Caco-2 (cell line): ENCODE results near the gene TRAFD1. TPM values are rescaled to one million over a fixed set of nuclear protein-coding genes. Genes with fewer than 3 reads are reported as not detected.
A peak's percentile ranks its signal among the peaks of the same experiment; 100 is the strongest.

Experiments used
- BruUV-seq: library from RNA; stranded (reverse); fragments of 400-500 nt; replicated peaks from 2 replicates; lab custom pipeline; 2021; lab: Mats Ljungman, UMichigan
- CTCF ChIA-PET: fragments of 300-600 bp; sonication (Branson Sonifier 250); formaldehyde crosslinking; loops from one replicate; lab custom pipeline; 2022; ENCODE audit warnings: antibody characterized with exemption; lab: Charles Lee
- POLR2A ChIA-PET: fragments of 300-600 bp; sonication (Branson Sonifier 250); formaldehyde crosslinking; loops from one replicate; lab custom pipeline; 2022; ENCODE audit warnings: antibody characterized with exemption; lab: Charles Lee
- DNase-seq, 2 experiments: peaks; one replicate each; pipeline versions ENCODE4 v3.0.0 to v3.0.0-alpha.2; 2020 to 2022
- H3K27me3 ChIP-seq: replicated peaks from 2 replicates; pipeline ENCODE4 v1.6.0; 2011; ENCODE audit warnings: low read length; ENCODE audit not compliant: control insufficient read depth, insufficient read depth
- H3K36me3 ChIP-seq: 2 replicates; pipeline ENCODE4 v1.5.1; 2011; ENCODE audit warnings: low read length; ENCODE audit not compliant: control insufficient read depth, insufficient read depth
- H3K4me1 ChIP-seq: fragments of 250-450 bp; sonication (Bioruptor Pico); 2 replicates; pipeline ENCODE4 v1.5.1; 2020; ENCODE audit warnings: mild to moderate bottlenecking
- H3K4me3 ChIP-seq: 2 replicates; pipeline ENCODE4 v1.5.1; 2011; ENCODE audit warnings: low read depth, mild to moderate bottlenecking, control low read depth, low read length
- H3K9me3 ChIP-seq: fragments of 250-450 bp; sonication (Bioruptor Pico); 2 replicates; pipeline ENCODE4 v1.5.1; 2020; ENCODE audit warnings: mild to moderate bottlenecking, moderate library complexity
- H3K27ac Mint-ChIP-seq: one replicate; pipeline ENCODE4 v1.8.0; 2022; ENCODE audit warnings: mixed read lengths; ENCODE audit not compliant: unreplicated experiment
- H3K27me3 Mint-ChIP-seq: one replicate; pipeline ENCODE4 v1.8.0; 2022; ENCODE audit warnings: mixed read lengths; ENCODE audit not compliant: insufficient read depth, unreplicated experiment
- H3K36me3 Mint-ChIP-seq: one replicate; pipeline ENCODE4 v1.8.0; 2022; ENCODE audit warnings: mild to moderate bottlenecking, mixed read lengths; ENCODE audit not compliant: insufficient read depth, unreplicated experiment
- H3K4me1 Mint-ChIP-seq: one replicate; pipeline ENCODE4 v1.8.0; 2022; ENCODE audit warnings: low read depth, mixed read lengths; ENCODE audit not compliant: unreplicated experiment
- H3K4me3 Mint-ChIP-seq: one replicate; pipeline ENCODE4 v1.8.0; 2022; ENCODE audit warnings: mild to moderate bottlenecking, moderate library complexity, mixed read lengths; ENCODE audit not compliant: unreplicated experiment
- H3K9me3 Mint-ChIP-seq: one replicate; pipeline ENCODE4 v1.8.0; 2022; ENCODE audit warnings: mixed read lengths; ENCODE audit not compliant: unreplicated experiment
- intact Hi-C: fragments of 100-400 bp; cut with micrococcal nuclease; formaldehyde crosslinking; loops from one replicate; pipeline ENCODE4 v1.10.0; 2022; ENCODE audit not compliant: unreplicated experiment
- total RNA-seq: library from RNA; stranded (reverse); gene quantifications from 2 replicates; pipeline ENCODE4 v1.2.3, GENCODE V29; 2022
- TF ChIP-seq, protein P1 (sequence below), 2 experiments: fragments of 200-600 bp in 1 of 2; IDR thresholded peaks; 1 replicate in 1 of 2; 2 replicates in 1 of 2; pipeline versions ENCODE4 v1.5.1 to v1.8.0; 2011 to 2022; ENCODE audit warnings: antibody characterized with exemption in 1 of 2, control low read depth in 1 of 2, inconsistent platforms in 1 of 2, low read depth in 1 of 2, low read length in 1 of 2, mild to moderate bottlenecking in 1 of 2, moderate library complexity in 1 of 2; ENCODE audit not compliant: insufficient read depth in 1 of 2, severe bottlenecking in 1 of 2, unreplicated experiment in 1 of 2

TRAFD1 gene
- total RNA-seq, 1 experiment from 2014 or later: 25.5 TPM

DNA sequence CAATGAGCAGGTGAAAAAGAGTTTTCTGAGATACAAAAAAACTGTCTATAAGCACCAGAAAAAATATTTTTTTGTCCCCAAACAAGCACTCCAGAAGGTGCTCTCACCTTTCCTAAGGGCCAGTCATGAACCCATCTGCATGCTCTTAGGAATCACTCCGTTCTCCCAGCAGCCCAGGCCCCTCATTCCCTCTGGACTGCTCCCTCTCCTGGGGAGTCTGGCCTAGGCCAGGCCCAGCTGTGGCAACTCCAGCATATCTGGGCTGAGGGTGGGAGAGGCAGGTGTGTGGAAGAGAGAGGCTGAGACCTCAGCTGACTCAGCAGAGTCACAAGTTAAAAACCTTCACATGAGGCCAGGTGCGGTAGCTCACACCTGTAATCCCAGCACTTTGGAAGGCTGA lies 54.6 kb downstream of the TRAFD1 start:
- CTCF ChIA-PET: interaction anchor here (0.7 kb wide), 1 partner anchor 167 kb away, joined by 3 read pairs; the partner anchor contains the start of genes ERP29 and TMEM116
- H3K27me3 Mint-ChIP-seq: no peaks in the 10 kb centered on the region
- H3K27ac Mint-ChIP-seq: no peak overlapping the region

DNA sequence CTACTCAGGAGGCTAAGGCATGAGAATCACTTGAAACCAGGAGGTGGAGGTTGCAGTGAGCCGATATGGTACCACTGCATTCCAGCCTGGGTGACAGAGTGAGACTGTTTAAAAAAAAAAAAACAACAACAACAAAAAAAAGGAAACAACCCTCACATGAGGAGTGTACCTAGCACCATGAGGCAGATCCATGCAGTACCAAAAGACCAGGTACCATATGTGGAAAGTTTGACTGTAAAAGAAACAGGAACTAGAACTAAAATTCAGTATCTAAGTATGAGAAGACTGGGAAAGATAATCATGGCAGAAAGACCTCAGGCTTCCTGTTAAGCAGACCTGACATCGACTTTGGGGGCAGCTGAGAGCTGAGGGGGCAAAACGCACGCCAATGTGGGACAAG lies 55.1 kb downstream of the TRAFD1 start:
- Histone ChIP-seq H3K9me3 (no peaks in the 10 kb centered on the region), H3K4me3 (no peak overlapping the region), H3K36me3 (peaks cover 3% of the 10 kb centered on the region; the same call in 1 of the 2 replicates), H3K4me1 (no peaks in the 10 kb centered on the region), H3K27me3 (no peaks in the 10 kb centered on the region)
- H3K9me3 Mint-ChIP-seq: no peaks in the 10 kb centered on the region
- H3K27me3 Mint-ChIP-seq: no peaks in the 10 kb centered on the region
- ChIA-PET CTCF (interaction anchor here (0.7 kb wide), 1 partner anchor 167 kb away, joined by 3 read pairs; the partner anchor contains the start of genes ERP29 and TMEM116), POLR2A (interaction anchor here (0.5 kb wide), 1 partner anchor 71 kb away, joined by 5 read pairs; no protein-coding TSS in a partner anchor)
- intact Hi-C loops: no loop called here
- peaks cover 45% of the 10 kb centered on the region for H3K36me3 Mint-ChIP-seq
- H3K4me1 Mint-ChIP-seq: no peaks in the 10 kb centered on the region
- no TSS peak for BruUV-seq
- TF ChIP-seq, protein P1, sequence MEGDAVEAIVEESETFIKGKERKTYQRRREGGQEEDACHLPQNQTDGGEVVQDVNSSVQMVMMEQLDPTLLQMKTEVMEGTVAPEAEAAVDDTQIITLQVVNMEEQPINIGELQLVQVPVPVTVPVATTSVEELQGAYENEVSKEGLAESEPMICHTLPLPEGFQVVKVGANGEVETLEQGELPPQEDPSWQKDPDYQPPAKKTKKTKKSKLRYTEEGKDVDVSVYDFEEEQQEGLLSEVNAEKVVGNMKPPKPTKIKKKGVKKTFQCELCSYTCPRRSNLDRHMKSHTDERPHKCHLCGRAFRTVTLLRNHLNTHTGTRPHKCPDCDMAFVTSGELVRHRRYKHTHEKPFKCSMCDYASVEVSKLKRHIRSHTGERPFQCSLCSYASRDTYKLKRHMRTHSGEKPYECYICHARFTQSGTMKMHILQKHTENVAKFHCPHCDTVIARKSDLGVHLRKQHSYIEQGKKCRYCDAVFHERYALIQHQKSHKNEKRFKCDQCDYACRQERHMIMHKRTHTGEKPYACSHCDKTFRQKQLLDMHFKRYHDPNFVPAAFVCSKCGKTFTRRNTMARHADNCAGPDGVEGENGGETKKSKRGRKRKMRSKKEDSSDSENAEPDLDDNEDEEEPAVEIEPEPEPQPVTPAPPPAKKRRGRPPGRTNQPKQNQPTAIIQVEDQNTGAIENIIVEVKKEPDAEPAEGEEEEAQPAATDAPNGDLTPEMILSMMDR (IDR thresholded peaks at IDR 0.05; ENCODE audit: insufficient read depth in 1 of 2, low read depth in 1 of 2, low read length in 1 of 2, severe bottlenecking in 1 of 2, unreplicated experiment in 1 of 2): no peak
- no peak overlapping the region for H3K27ac Mint-ChIP-seq
- DNase-seq: no peak
- no peak overlapping the region for H3K4me3 Mint-ChIP-seq

More for the DNA sequence above, 54.6 kb downstream of the TRAFD1 start:
- peaks cover 50% of the 10 kb centered on the region for H3K36me3 Mint-ChIP-seq
- POLR2A ChIA-PET: interaction anchor here (0.5 kb wide), 1 partner anchor 71 kb away, joined by 5 read pairs; no protein-coding TSS in a partner anchor
- no peaks in the 10 kb centered on the region for H3K9me3 Mint-ChIP-seq
- DNase-seq: peak in 1 of 2 experiments; percentile 34
- Histone ChIP-seq H3K4me3 (no peak overlapping the region), H3K9me3 (no peaks in the 10 kb centered on the region), H3K27me3 (no peaks in the 10 kb centered on the region), H3K36me3 (peaks cover 3% of the 10 kb centered on the region; the same call in 1 of the 2 replicates), H3K4me1 (no peaks in the 10 kb centered on the region)
- intact Hi-C loops: no loop called here
- no peak overlapping the region for H3K4me3 Mint-ChIP-seq
- no TSS peak for BruUV-seq
- H3K4me1 Mint-ChIP-seq: no peaks in the 10 kb centered on the region
- TF ChIP-seq, protein P1 (IDR thresholded peaks at IDR 0.05; ENCODE audit: insufficient read depth in 1 of 2, low read depth in 1 of 2, low read length in 1 of 2, severe bottlenecking in 1 of 2, unreplicated experiment in 1 of 2): peak in 1 of 2 experiments; percentile 27

DNA sequence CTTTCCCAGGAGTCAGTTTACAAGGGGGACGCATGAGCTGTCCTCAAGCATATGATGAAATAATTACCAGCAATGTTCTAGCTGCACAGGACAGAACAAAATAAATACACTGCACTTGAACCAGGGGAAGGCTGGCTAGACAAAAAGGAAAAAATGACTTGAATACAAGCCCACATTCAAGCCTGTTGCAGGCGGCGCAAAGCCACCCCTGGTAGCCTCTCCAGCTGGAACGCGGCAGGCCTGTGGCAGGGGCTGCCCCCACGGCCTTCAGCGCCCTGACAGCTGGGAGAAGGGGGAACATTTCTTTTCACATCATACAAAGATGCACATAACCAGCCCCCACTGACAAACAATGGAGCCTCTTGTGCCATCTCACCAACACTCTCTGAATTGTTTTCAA lies 57.1 kb downstream of the TRAFD1 start:
- no peak overlapping the region for H3K27ac Mint-ChIP-seq

More for the DNA sequence above, 57.1 kb downstream of the TRAFD1 start:
- no peaks in the 10 kb centered on the region for H3K27me3 Mint-ChIP-seq
- intact Hi-C loops: no loop called here
- DNase-seq: no peak
- peaks cover 40% of the 10 kb centered on the region for H3K36me3 Mint-ChIP-seq
- ChIA-PET CTCF (no interaction called here), POLR2A (no interaction called here)
- no peaks in the 10 kb centered on the region for H3K9me3 Mint-ChIP-seq
- TF ChIP-seq, protein P1 (IDR thresholded peaks at IDR 0.05; ENCODE audit: insufficient read depth in 1 of 2, low read depth in 1 of 2, low read length in 1 of 2, severe bottlenecking in 1 of 2, unreplicated experiment in 1 of 2): no peak
- Histone ChIP-seq H3K4me1 (no peaks in the 10 kb centered on the region), H3K4me3 (no peak overlapping the region), H3K9me3 (no peaks in the 10 kb centered on the region), H3K36me3 (peaks cover 3% of the 10 kb centered on the region; the same call in 1 of the 2 replicates), H3K27me3 (no peaks in the 10 kb centered on the region)
- no peak overlapping the region for H3K4me3 Mint-ChIP-seq
- no TSS peak for BruUV-seq
- no peaks in the 10 kb centered on the region for H3K4me1 Mint-ChIP-seq
